RWPE1 (cell line): ENCODE results near the gene GH1.

Experiments
- CTCF ChIA-PET: fragments of 350-600 bp; sonication (Branson Sonifier 250); formaldehyde crosslinking; extraction: SDS; loops from one replicate; lab custom pipeline; 2021; lab: Yijun Ruan, JAX
- POLR2A ChIA-PET: fragments of 400-600 bp; formaldehyde crosslinking; extraction: SDS; loops from one replicate; lab custom pipeline; 2020; ENCODE audit warnings: antibody characterized with exemption; ENCODE audit not compliant: low non-redundant PET; lab: Yijun Ruan, JAX
- DNase-seq: peaks from one replicate; pipeline ENCODE4 v3.0.0; 2012; ENCODE audit warnings: low spot score
- H3K27ac ChIP-seq: fragments of 450-650 bp; 2 replicates; pipeline ENCODE4 v1.5.1; 2017
- TF ChIP-seq, protein P1 (sequence below): fragments of 450-650 bp; conservative IDR thresholded peaks from 2 replicates; pipeline ENCODE4 v1.5.1; 2017; ENCODE audit warnings: low read depth, mild to moderate bottlenecking

GH1 gene

DNA sequence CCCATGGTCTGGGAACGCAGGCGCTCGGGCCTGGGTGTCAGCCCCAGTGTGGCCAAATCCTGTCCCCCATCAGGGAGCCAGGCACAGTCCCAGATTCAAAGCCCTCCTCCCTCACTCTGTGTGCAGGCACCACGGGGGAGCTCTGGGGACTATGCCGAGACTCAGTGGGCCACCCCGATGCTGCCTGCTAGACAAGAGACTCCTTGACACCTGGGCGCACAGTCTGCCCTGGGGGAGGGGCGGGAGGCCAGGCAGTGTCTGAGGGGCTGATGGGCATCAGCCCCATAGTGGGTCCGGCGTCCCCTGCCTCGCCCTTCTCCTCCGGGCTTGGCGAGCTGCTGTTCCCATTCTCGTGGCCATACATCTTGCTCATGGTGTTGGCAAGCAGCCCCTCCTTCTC, 21.9 kb upstream of the GH1 start:
- POLR2A ChIA-PET = no interaction called here
- CTCF ChIA-PET = interaction anchor here (0.6 to 0.8 kb wide), 2 partner anchors 85 to 92 kb away, joined by 3 to 4 read pairs; no protein-coding TSS in a partner anchor
- TF ChIP-seq, protein P1, sequence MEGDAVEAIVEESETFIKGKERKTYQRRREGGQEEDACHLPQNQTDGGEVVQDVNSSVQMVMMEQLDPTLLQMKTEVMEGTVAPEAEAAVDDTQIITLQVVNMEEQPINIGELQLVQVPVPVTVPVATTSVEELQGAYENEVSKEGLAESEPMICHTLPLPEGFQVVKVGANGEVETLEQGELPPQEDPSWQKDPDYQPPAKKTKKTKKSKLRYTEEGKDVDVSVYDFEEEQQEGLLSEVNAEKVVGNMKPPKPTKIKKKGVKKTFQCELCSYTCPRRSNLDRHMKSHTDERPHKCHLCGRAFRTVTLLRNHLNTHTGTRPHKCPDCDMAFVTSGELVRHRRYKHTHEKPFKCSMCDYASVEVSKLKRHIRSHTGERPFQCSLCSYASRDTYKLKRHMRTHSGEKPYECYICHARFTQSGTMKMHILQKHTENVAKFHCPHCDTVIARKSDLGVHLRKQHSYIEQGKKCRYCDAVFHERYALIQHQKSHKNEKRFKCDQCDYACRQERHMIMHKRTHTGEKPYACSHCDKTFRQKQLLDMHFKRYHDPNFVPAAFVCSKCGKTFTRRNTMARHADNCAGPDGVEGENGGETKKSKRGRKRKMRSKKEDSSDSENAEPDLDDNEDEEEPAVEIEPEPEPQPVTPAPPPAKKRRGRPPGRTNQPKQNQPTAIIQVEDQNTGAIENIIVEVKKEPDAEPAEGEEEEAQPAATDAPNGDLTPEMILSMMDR = no peak
- no peak for DNase-seq
- H3K27ac ChIP-seq = no peak overlapping the region

DNA sequence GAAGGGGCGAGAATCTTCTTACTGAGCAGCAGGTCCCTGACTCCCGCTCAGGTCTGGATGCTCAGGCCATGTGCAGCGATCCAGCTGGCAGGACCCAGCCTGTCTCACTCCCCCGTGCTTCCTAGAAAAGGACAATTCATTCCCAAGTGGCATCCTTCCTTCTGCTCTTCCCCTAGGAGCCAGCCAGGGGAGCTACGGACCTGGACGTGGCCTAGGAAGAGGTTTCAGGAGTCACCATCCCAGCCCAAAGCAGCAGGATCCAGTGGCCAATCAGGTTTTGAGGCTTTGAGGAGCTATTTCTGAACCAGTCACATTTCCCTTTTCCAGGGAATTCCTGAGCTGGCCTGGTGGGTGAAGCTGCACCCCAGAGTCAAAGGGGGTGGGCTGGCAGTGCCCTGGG, 21.2 kb upstream of the GH1 start:
- no peak for DNase-seq
- no peak overlapping the region for H3K27ac ChIP-seq
- TF ChIP-seq, protein P1 = no peak
- POLR2A ChIA-PET = no interaction called here
- CTCF ChIA-PET = interaction anchor here (0.6 kb wide), 1 partner anchor 9 kb away, joined by 3 read pairs; no protein-coding TSS in a partner anchor

DNA sequence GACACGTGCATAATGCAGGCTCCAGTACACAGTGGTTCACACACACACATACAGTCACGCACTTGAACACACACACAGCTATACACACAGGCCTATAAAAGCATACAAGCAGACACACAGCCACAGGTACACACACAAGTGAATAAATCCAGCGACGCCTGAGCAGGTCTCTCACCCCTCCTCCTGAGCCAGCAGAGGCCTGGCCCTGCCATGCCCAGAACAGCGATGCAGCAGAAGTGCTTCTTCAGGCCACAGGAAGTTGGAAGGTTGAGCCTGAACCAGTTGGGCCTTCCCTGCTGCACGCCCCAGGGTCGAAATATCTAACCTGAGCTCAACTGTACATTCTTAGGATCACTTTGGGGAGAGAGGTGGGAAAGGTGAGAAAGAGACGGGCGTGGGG, 20.8 kb upstream of the GH1 start:
- TF ChIP-seq, protein P1 = no peak
- no peak for DNase-seq
- no peak overlapping the region for H3K27ac ChIP-seq
- ChIA-PET POLR2A (no interaction called here), CTCF (interaction anchor here (0.6 kb wide), 1 partner anchor 9 kb away, joined by 3 read pairs; no protein-coding TSS in a partner anchor)

DNA sequence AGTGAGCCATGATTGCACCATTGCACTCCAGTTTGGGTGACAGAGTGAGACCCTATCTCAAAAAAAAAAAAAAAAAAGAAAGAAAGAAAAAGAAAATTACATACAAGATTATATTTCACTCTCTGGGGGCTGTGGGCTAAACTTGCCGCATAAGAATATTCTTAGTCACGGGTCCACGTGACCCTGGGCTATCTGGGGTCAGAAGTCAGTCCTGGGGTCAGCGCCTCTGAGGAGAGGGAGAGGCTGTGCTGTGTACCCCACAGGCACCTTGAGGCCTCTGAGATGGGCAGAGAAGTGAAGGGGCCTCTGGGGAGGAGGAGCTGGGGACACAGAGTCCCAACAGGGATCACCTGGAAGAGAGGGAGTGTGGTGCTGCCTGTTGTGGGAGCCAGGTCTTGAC, 19.3 kb upstream of the GH1 start:
- no peak overlapping the region for H3K27ac ChIP-seq
- ChIA-PET POLR2A (no interaction called here), CTCF (interaction anchor here (1.4 kb wide), 1 partner anchor 19 kb away, joined by 3 read pairs; no protein-coding TSS in a partner anchor)
- TF ChIP-seq, protein P1 = no peak
- DNase-seq = no peak

DNA sequence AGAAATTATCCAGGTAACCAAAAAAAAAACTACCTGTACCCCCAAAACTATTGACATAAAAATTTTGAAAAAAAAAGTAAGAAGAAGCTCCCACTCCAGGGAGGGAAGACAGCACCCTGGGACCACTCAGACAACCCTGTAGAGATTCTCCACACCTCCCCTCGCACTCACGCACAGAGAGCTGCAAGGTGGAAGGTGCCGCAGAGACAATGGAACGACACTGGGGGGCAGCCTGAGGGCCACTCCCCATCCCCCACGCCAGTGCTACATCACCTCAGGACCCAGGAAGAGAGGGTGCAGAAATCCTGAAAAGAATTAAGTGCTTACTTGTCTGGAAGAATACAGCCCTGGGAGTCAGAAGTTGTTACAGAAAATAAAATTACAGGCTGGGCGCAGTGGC, 18.7 kb upstream of the GH1 start:
- POLR2A ChIA-PET = no interaction called here
- DNase-seq = no peak
- no peak overlapping the region for H3K27ac ChIP-seq
- CTCF ChIA-PET = interaction anchor here (0.6 to 1.4 kb wide), 4 partner anchors 9 to 89 kb away, joined by 3 to 4 read pairs (median 4); no protein-coding TSS in a partner anchor
- TF ChIP-seq, protein P1 = no peak

DNA sequence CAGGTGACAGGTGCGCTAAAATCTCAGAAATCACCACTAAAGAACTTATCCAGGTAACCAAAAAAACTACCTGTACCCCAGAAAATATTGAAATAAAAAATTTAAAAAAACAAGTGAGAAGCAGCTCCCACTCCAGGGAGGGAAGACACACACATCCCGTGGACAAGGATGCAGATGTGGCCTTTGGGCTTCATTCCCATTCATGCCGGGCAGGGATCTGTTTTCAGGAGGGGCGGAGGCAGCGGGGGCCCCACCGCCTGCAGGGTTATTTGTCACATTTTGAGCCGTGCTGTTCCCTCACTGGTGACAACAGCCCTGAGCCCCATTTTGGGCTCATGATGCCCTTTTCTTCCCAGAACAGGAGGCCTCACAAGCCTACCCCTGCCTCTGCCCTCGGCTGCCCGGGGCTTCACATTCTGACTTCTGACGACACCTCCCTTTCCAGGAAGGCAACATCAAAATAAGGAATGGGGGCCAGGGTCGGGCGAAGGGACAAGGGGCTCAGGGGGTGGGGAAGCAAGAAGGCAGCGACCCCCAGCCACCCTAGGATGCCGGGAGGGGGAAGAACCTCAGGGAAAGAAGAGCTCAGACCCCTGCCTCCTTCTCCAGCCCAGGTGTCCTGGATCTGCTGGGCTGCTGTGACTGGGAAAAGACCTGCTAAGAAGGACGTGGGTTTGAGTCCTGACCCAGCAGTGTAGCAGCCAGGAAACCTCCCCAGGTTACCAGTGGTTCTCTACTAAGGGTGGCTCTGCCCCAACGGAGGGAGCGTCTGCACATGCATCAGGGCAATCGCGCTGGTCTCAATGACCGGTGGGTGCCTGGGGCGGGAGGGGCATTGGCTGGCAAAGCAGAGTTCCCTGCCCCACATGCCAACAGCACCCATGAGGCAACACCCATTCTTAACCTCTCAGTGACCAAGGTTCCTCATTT, 15.8 kb upstream of the GH1 start:
- DNase-seq = no peak
- H3K27ac ChIP-seq = no peak overlapping the region
- CTCF ChIA-PET = interaction anchor here (0.6 to 0.9 kb wide), 4 partner anchors 13 to 130 kb away, joined by 3 to 9 read pairs (median 3); no protein-coding TSS in a partner anchor
- TF ChIP-seq, protein P1 = no peak
- POLR2A ChIA-PET = no interaction called here
